ENCODE results near the gene TLNRD1. TPM values are rescaled to one million over a fixed set of nuclear protein-coding genes. Genes with fewer than 3 reads are reported as not detected.
A peak's percentile ranks its signal among the peaks of the same experiment; 100 is the strongest.

TLNRD1 gene
- total RNA-seq, 2 donors from 2014 or later = 19.1 to 39.3 TPM

DNA sequence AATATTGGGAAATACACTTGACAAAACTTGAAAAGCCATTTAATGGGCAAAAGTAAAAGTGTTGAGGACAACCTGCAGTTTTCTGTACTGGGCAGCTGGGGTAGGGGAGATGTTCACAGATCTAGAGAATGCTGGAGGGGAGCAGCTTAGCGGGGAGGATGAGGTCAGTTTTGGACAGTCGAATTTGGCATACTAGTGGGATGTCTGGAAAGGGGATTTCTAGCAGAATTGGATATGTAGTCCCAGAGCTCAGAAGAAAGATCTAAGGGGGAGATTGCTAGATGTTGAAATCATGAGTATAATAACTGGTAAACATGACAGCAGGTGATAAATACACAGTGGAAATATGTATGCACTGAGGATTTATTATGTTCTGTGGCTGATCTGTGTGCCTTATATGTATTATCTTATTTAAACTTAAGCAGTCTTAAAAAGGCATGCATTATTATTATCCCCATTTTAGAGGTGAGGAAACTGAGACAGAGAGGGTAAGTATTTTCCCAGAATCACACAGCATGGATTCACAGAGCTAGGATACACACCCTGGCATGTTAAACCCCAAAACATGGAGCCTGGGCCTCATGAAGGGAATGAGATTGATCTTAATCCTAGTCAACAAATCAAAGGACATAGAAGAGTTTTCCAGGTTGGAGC is 42.7 kb downstream of the TLNRD1 start:
- no peak for ATAC-seq (replicated peaks)
- peaks cover 11% of the 10 kb centered on the region for H3K4me1 Mint-ChIP-seq
- H3K4me3 Mint-ChIP-seq = no peak overlapping the region
- H3K27me3 Mint-ChIP-seq = no peaks in the 10 kb centered on the region
- no peaks in the 10 kb centered on the region for H3K36me3 Mint-ChIP-seq (ENCODE audit: low read depth)
- no peak overlapping the region for H3K27ac Mint-ChIP-seq
- peaks cover 7% of the 10 kb centered on the region for H3K9me3 Mint-ChIP-seq

DNA sequence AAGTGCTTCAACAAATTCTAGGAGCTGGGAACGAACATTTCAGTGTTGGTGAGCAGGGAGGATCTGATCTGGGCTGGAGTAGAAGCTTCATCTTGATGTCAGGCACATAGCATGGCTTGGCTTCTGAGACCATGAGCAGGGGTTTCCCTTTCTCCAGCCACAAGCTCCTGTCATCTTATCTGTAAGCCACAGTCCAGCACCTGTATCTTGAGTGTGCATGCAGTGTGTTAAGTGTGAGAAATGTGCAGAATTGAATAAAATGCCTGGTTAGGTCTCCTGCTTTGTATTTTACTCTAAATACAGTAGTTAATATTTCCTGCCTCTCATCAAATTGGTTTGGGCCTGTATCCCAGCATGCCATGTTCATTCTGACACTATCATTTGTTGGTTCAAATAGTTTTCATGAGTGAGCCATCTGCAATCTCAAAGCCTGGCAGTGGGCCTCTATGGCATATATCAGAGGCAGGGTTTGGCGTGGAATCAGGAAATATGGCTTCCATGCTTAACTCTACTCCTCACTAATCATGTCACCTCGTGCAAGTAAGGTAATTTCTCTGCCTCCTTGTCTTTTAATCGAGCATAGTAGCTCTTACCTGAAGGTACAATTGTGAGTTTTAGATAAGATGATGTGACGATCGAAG is 43.3 kb downstream of the TLNRD1 start:
- ATAC-seq (replicated peaks) = no peak
- no peaks in the 10 kb centered on the region for H3K27me3 Mint-ChIP-seq

DNA sequence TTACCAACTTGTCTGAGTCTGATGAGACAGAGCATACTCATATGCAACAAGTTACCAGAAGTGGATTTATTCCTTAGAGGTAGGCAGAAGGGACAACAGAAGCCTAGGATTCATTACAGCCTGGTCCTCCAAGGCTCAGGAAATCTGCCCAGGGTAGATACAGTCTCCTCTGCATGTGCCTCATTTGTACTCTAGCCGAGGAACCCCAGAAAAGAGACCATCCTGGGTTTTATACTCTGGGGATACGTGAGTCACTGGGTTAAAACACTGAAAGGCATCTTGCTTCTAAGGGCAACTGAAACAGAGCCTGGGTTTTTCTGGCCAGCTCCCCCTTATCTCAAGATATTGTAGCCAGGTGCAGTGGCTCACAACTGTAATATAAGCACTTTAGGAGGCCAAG is 45.6 kb downstream of the TLNRD1 start:
- Mint-ChIP-seq H3K27me3 (no peaks in the 10 kb centered on the region), H3K4me3 (no peak overlapping the region), H3K36me3 (ENCODE audit: low read depth) (no peaks in the 10 kb centered on the region), H3K27ac (no peak overlapping the region), H3K9me3 (peaks cover 7% of the 10 kb centered on the region), H3K4me1 (peaks cover 10% of the 10 kb centered on the region)
- peak; percentile 19 for ATAC-seq (replicated peaks)

More for the DNA sequence above, 43.3 kb downstream of the TLNRD1 start:
- H3K4me3 Mint-ChIP-seq = no peak overlapping the region
- no peaks in the 10 kb centered on the region for H3K36me3 Mint-ChIP-seq (ENCODE audit: low read depth)
- no peak overlapping the region for H3K27ac Mint-ChIP-seq
- peaks cover 9% of the 10 kb centered on the region for H3K4me1 Mint-ChIP-seq
- H3K9me3 Mint-ChIP-seq = peaks cover 7% of the 10 kb centered on the region

DNA sequence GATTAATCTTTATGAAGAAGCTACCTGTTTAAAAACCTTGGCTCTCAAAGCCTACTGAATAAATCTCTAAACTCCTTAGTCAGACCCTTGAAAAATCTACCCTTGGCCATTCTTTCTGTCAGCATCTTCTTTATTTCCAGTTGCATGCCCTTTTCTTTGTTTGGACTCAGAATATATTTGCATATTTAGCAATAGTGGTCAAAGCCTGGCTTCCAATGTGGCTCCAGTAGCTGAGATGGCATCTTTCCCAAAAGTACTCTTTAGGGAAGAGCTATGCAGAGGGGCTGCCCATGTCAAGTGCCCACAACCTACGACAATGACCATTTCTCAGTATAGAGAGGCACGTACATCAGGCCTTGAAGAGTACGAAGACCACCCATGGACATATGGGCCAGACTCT is 47.2 kb downstream of the TLNRD1 start:
- H3K27ac Mint-ChIP-seq = no peak overlapping the region
- H3K27me3 Mint-ChIP-seq = no peaks in the 10 kb centered on the region
- H3K36me3 Mint-ChIP-seq (ENCODE audit: low read depth) = no peaks in the 10 kb centered on the region
- H3K4me3 Mint-ChIP-seq = no peak overlapping the region
- H3K9me3 Mint-ChIP-seq = peaks cover 7% of the 10 kb centered on the region
- peaks cover 10% of the 10 kb centered on the region for H3K4me1 Mint-ChIP-seq
- ATAC-seq (replicated peaks) = no peak

DNA sequence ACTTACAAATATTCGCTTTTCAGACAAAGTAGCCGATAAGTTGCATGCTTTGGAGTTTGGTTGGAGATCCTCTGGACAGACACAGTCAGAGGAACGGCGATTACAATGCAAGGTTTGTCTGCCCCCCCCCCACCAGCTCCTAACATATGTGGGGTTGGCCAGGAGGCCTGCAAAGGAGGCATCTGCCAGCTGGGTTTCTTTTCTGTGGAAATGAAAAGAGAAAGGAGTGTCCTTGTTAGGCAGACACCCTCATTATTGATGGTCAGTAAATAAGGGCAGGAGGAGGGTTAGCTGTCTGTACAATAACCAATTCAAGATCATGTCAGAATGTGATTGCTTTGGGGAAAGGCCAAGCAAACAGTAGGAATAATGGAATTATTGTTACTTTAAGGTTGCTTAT is 49.1 kb downstream of the TLNRD1 start:
- peaks cover 10% of the 10 kb centered on the region for H3K4me1 Mint-ChIP-seq
- H3K27ac Mint-ChIP-seq = no peak overlapping the region
- H3K36me3 Mint-ChIP-seq (ENCODE audit: low read depth) = no peaks in the 10 kb centered on the region
- no peak for ATAC-seq (replicated peaks)
- H3K4me3 Mint-ChIP-seq = no peak overlapping the region
- H3K27me3 Mint-ChIP-seq = no peaks in the 10 kb centered on the region
- H3K9me3 Mint-ChIP-seq = peaks cover 7% of the 10 kb centered on the region

DNA sequence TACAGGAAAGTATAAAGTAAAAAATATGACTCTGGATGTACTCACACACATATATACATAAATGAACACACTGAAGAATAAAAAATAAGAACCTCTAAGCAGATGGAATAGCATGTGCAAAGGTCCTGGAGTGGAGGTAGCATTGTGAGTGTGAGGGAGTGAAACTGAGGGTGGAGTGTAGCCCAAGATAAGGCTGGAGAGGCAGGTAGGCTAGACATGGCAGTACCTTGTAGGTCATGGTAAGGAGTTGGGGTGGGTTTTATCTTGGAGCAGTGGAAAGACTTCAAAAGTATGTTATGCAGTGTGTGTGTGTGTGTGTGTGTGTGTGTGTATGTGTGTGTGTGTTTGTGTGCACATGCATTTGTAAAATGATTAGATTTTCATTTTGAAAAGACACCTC is 49.5 kb downstream of the TLNRD1 start:
- H3K4me1 Mint-ChIP-seq = peaks cover 10% of the 10 kb centered on the region
- H3K36me3 Mint-ChIP-seq (ENCODE audit: low read depth) = no peaks in the 10 kb centered on the region
- no peak overlapping the region for H3K4me3 Mint-ChIP-seq
- no peak for ATAC-seq (replicated peaks)
- no peak overlapping the region for H3K27ac Mint-ChIP-seq
- H3K27me3 Mint-ChIP-seq = no peaks in the 10 kb centered on the region
- peaks cover 7% of the 10 kb centered on the region for H3K9me3 Mint-ChIP-seq

DNA sequence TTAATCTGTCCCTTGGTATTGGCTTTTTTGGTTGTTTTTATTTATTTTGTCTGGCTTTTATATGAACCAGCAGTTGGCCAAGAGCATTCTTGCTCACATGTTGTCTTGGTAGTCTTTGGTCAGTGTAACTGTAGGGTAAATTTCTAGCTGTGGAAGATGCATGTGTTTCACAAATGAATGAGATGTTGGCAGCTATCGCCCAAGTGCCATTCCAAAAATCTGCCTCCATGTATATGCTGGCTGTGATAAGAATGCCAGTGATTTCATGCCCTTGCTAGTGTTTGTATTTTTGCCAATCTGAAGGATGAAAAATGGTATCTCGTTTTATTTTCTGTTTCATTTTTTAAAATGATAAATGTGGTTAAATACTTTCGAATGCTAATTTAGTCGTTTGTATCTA is 50.1 kb downstream of the TLNRD1 start:
- Mint-ChIP-seq H3K4me1 (peaks cover 7% of the 10 kb centered on the region), H3K27ac (no peak overlapping the region), H3K9me3 (peaks cover 6% of the 10 kb centered on the region), H3K4me3 (no peak overlapping the region), H3K27me3 (no peaks in the 10 kb centered on the region), H3K36me3 (ENCODE audit: low read depth) (no peaks in the 10 kb centered on the region)
- ATAC-seq (replicated peaks) = no peak

DNA sequence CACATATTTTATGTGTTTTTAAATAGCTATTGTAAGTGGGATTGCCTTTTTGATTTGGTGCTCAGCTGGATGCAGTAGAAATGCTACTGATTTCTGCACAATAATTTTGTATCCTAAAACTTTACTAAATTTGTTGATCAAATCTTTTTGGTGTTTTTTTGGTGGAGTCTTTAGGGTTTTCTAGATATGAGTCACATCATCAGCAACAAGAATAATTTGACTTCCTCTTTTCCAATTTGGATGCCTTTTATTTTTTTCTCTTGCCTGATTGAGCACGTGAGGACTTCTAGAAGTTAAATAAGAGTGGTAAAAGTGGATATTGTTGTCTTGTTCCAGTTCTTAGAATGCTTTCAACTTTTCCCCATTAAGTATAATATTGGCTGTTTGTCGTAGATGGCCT is 51.3 kb downstream of the TLNRD1 start:
- Mint-ChIP-seq H3K4me3 (no peak overlapping the region), H3K4me1 (peaks cover 5% of the 10 kb centered on the region), H3K27ac (no peak overlapping the region), H3K27me3 (no peaks in the 10 kb centered on the region), H3K9me3 (no peaks in the 10 kb centered on the region), H3K36me3 (ENCODE audit: low read depth) (no peaks in the 10 kb centered on the region)
- no peak for ATAC-seq (replicated peaks)

DNA sequence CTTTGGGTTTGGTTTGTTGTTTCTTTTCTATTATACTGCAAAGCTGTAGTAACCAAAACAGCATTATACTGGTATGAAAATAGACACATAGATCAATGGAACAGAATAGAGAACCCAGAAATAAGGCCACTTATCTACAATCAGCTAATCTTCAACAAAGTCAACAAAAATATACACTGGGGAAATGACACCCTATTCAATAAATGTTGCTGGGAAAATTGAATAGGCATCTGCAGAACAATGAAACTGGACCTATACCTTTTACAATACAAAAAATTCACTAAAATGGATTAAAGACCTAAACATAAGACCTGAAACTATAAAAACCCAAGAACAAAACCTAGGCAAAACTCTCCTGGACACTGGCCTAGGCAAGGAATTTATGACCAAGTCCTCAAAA is 52.9 kb downstream of the TLNRD1 start:
- Mint-ChIP-seq H3K27ac (no peak overlapping the region), H3K27me3 (no peaks in the 10 kb centered on the region), H3K4me1 (peaks cover 5% of the 10 kb centered on the region), H3K36me3 (ENCODE audit: low read depth) (no peaks in the 10 kb centered on the region), H3K9me3 (peaks cover 3% of the 10 kb centered on the region), H3K4me3 (no peak overlapping the region)
- no peak for ATAC-seq (replicated peaks)

DNA sequence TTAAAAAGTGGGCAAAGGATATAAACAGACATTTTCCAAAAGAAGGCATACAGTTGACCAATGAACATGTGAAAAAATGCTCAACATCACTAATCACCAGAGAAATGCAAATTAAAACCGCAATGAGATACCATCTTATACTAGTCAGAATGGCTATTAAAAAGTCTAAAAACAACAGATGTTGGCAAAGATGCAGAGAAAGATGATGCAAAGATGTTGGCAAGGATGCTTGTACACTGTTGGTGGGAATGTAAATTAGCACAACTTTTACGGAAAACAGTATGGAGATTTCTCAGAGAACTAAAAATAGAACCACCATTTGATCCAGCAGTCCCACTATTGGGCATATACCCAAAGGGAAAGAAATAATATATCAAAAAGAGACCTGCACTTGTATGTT is 53.5 kb downstream of the TLNRD1 start:
- H3K4me1 Mint-ChIP-seq = peaks cover 5% of the 10 kb centered on the region

More for the DNA sequence above, 53.5 kb downstream of the TLNRD1 start:
- H3K27ac Mint-ChIP-seq = no peak overlapping the region
- no peak overlapping the region for H3K4me3 Mint-ChIP-seq
- H3K27me3 Mint-ChIP-seq = no peaks in the 10 kb centered on the region
- no peak for ATAC-seq (replicated peaks)
- peaks cover 3% of the 10 kb centered on the region for H3K9me3 Mint-ChIP-seq
- no peaks in the 10 kb centered on the region for H3K36me3 Mint-ChIP-seq (ENCODE audit: low read depth)

Other genes with a start within 250 kb of the TLNRD1 start
- gene CEMIP, start 221.6 kb upstream of the TLNRD1 start, total RNA-seq = under 1 TPM; 0.04 to 0.05 TPM
- gene MESD, start 11.1 kb upstream of the TLNRD1 start, total RNA-seq = 10 to 100 TPM; 22.0 to 28.4 TPM
- under 1 TPM in 1 of 2 donors, not detected in 1; 0.15 TPM for gene CFAP161, start 133.3 kb downstream of the TLNRD1 start, total RNA-seq
- 10 to 100 TPM; 58.0 to 95.0 TPM for gene IL16, start 196.0 kb downstream of the TLNRD1 start, total RNA-seq

All from activated T-helper 17 cell treated with anti-CD3 and anti-CD28 coated beads, Interleukin-2, amount 50 U/mL, for 72 hours (primary cell).